Measurements from ENCODE around the gene MYPN.

MYPN gene

DNA sequence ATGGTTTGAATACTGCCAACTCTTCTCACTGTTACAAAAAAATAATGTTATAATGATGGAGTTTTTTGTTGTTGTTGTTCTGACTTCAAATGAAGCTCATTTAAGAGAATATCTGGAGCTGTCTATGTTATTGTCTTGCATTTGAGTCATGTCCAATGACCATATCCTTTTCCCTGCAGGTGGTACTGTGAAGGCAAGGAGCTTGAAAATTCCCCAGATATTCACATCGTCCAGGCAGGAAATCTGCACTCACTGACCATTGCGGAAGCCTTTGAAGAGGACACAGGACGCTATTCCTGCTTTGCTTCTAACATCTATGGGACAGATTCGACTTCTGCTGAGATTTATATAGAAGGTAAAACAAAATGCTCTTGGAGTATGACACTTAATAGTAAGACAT is 33.5 kb downstream of the MYPN start:
- H3K36me3 ChIP-seq (ENCODE audit: insufficient read depth, low read length) = no peaks in the 10 kb centered on the region
- no peaks in the 10 kb centered on the region for H3K9me3 ChIP-seq (ENCODE audit: low read length)
- H3K9me2 ChIP-seq (ENCODE audit: low read depth, low read length) = no peaks in the 10 kb centered on the region
- H3F3A ChIP-seq (ENCODE audit: insufficient read depth, low read length) = no peaks in the 10 kb centered on the region
- H3K79me2 ChIP-seq (ENCODE audit: insufficient read depth, low read length) = no peaks in the 10 kb centered on the region
- H3K27me3 ChIP-seq (ENCODE audit: insufficient read depth, low read length) = no peaks in the 10 kb centered on the region
- no peak overlapping the region for H3K9ac ChIP-seq (ENCODE audit: low read length)
- H3K4me3 ChIP-seq (ENCODE audit: low read depth, low read length, poor library complexity, severe bottlenecking) = no peak overlapping the region
- no peaks in the 10 kb centered on the region for H3K4me1 ChIP-seq (ENCODE audit: insufficient read depth, low read length, severe bottlenecking)
- H2AFZ ChIP-seq (ENCODE audit: low read length) = no peak overlapping the region
- H3K27ac ChIP-seq (ENCODE audit: low read depth, low read length, poor library complexity, severe bottlenecking) = no peak overlapping the region
- TF ChIP-seq EZH2 (IDR thresholded peaks at IDR 0.05; ENCODE audit: borderline replicate concordance, low read length) (no peak), CTCF (IDR thresholded peaks at IDR 0.05; ENCODE audit: low read length) (no peak)
- H3K4me2 ChIP-seq (ENCODE audit: low read length) = no peak overlapping the region
- H4K20me1 ChIP-seq (ENCODE audit: insufficient read depth, low read length) = no peaks in the 10 kb centered on the region

DNA sequence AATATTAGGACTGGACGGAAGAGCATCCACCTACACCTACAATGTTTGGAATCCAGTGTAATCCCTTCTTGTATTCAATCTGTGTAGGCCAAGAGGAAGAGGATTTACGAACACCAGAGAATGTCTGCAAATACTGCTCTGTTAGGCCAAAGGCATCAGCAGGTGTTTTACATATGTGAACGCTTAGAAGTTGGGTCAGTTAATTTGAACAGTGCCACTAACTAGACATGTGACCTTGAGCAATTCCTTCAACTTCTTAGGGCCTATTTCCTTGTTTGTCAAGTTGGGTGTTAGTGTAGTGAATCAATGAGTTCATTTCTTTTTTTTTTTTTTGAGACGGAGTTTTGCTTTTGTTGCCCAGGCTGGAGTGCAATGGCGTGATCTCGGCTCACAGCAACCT is 35.4 kb downstream of the MYPN start:
- H3K27me3 ChIP-seq (ENCODE audit: insufficient read depth, low read length) = no peaks in the 10 kb centered on the region
- H3K79me2 ChIP-seq (ENCODE audit: insufficient read depth, low read length) = no peaks in the 10 kb centered on the region
- H3K4me3 ChIP-seq (ENCODE audit: low read depth, low read length, poor library complexity, severe bottlenecking) = no peak overlapping the region
- H2AFZ ChIP-seq (ENCODE audit: low read length) = no peak overlapping the region
- no peak overlapping the region for H3K27ac ChIP-seq (ENCODE audit: low read depth, low read length, poor library complexity, severe bottlenecking)
- H4K20me1 ChIP-seq (ENCODE audit: insufficient read depth, low read length) = no peaks in the 10 kb centered on the region
- no peak overlapping the region for H3K9ac ChIP-seq (ENCODE audit: low read length)
- H3K4me1 ChIP-seq (ENCODE audit: insufficient read depth, low read length, severe bottlenecking) = no peaks in the 10 kb centered on the region
- no peak for TF ChIP-seq EZH2 (IDR thresholded peaks at IDR 0.05; ENCODE audit: borderline replicate concordance, low read length)
- no peak for TF ChIP-seq CTCF (IDR thresholded peaks at IDR 0.05; ENCODE audit: low read length)
- H3K9me2 ChIP-seq (ENCODE audit: low read depth, low read length) = no peaks in the 10 kb centered on the region
- no peak overlapping the region for H3K4me2 ChIP-seq (ENCODE audit: low read length)
- no peaks in the 10 kb centered on the region for H3F3A ChIP-seq (ENCODE audit: insufficient read depth, low read length)
- no peaks in the 10 kb centered on the region for H3K36me3 ChIP-seq (ENCODE audit: insufficient read depth, low read length)
- no peaks in the 10 kb centered on the region for H3K9me3 ChIP-seq (ENCODE audit: low read length)

DNA sequence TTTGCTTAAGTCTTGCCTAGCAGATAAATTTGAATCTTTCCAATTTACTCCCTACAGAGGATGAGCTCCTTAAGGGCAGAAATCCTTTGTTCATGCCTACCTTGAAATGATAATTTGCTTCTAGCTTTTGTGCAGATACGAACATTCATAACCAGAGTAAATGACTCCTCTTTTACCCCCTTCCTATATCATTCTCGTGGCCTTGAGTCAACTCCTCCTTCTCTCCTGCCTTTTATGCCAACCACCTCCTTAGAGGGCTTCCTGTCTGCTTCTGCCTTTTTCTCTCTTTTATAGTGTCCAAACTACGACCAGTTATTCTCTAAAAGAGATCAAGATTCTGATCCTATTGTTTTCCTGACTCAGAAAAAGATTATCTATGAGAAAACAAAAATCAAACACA is 36.4 kb downstream of the MYPN start:
- H3K9me3 ChIP-seq (ENCODE audit: low read length) = no peaks in the 10 kb centered on the region
- H2AFZ ChIP-seq (ENCODE audit: low read length) = no peak overlapping the region
- H4K20me1 ChIP-seq (ENCODE audit: insufficient read depth, low read length) = no peaks in the 10 kb centered on the region
- no peaks in the 10 kb centered on the region for H3F3A ChIP-seq (ENCODE audit: insufficient read depth, low read length)
- no peaks in the 10 kb centered on the region for H3K9me2 ChIP-seq (ENCODE audit: low read depth, low read length)
- no peak overlapping the region for H3K9ac ChIP-seq (ENCODE audit: low read length)
- no peak overlapping the region for H3K4me3 ChIP-seq (ENCODE audit: low read depth, low read length, poor library complexity, severe bottlenecking)
- no peak overlapping the region for H3K27ac ChIP-seq (ENCODE audit: low read depth, low read length, poor library complexity, severe bottlenecking)
- TF ChIP-seq EZH2 (IDR thresholded peaks at IDR 0.05; ENCODE audit: borderline replicate concordance, low read length) (no peak), CTCF (IDR thresholded peaks at IDR 0.05; ENCODE audit: low read length) (no peak)
- no peaks in the 10 kb centered on the region for H3K27me3 ChIP-seq (ENCODE audit: insufficient read depth, low read length)
- no peaks in the 10 kb centered on the region for H3K36me3 ChIP-seq (ENCODE audit: insufficient read depth, low read length)
- H3K4me1 ChIP-seq (ENCODE audit: insufficient read depth, low read length, severe bottlenecking) = no peaks in the 10 kb centered on the region
- H3K79me2 ChIP-seq (ENCODE audit: insufficient read depth, low read length) = no peaks in the 10 kb centered on the region
- H3K4me2 ChIP-seq (ENCODE audit: low read length) = no peak overlapping the region

Data from OCI-LY1 (cell line).